ENCODE measurements around the gene CASP4. TPM values are rescaled to one million over a fixed set of nuclear protein-coding genes. Genes with fewer than 3 reads are reported as not detected.

Gene CASP4
- total and polyA plus RNA-seq, 12 donors = 6.6 to 42.7 (median 12.7) TPM

GRCh38 chr11:104968856-104969776 is 742 bp upstream of the CASP4 start:
- DNase-seq (peak; percentile 32), ATAC-seq (peak; percentile 30 to 85 (median 72))
- intact Hi-C loops (cut with DNase I) = loop anchor here in 3 of 10 donors (5.0 to 10.0 kb wide), 3 partner anchors 63 to 77 kb away; partner anchors contain the start of gene CASP1 (in 1 of the 3)
- TF ChIP-seq CTCF (IDR thresholded peaks at IDR 0.05) = no peak
- Histone ChIP-seq H3K4me1 (peaks cover 0 to 35% (median 22%) of the 10 kb centered on the region in 9 donors), H3K36me3 (peaks cover 0 to 7% (median 0%) of the 10 kb centered on the region in 9 donors), H3K4me3 (peak overlapping the region in 9 of 10 donors; percentile 47 to 63 (median 57)), H3K9me3 (peaks cover 0 to 30% (median 8%) of the 10 kb centered on the region in 11 donors), H3K27ac (peak overlapping the region; percentile 72 to 97 (median 89)), H3K27me3 (no peaks in the 10 kb centered on the region)
- 40 to 49% methylated on average over 16 of the region's 16 CpGs for WGBS, 2 donors

- no peak for TF ChIP-seq CTCF (IDR thresholded peaks at IDR 0.05)
- no peaks in the 10 kb centered on the region for H3K27me3 ChIP-seq
- peaks cover 0 to 17% (median 0%) of the 10 kb centered on the region in 9 donors for H3K36me3 ChIP-seq
- peak overlapping the region; percentile 26 to 63 (median 56) for H3K4me3 ChIP-seq
- peaks cover 0 to 46% (median 22%) of the 10 kb centered on the region in 9 donors for H3K4me1 ChIP-seq
- ATAC-seq = peak in 6 of 8 donors; percentile 17 to 51 (median 32)
- H3K27ac ChIP-seq = peak overlapping the region; percentile 72 to 97 (median 89)
- H3K9me3 ChIP-seq = peaks cover 0 to 22% (median 2%) of the 10 kb centered on the region in 11 donors
- no peak for DNase-seq
- intact Hi-C loops (cut with DNase I) = loop anchor here in 3 of 10 donors (5.0 to 10.0 kb wide), 3 partner anchors 65 to 75 kb away; partner anchors contain the start of gene CASP1 (in 1 of the 3)
- WGBS, 2 donors = 31 to 48% methylated on average over 11 of the region's 11 CpGs
These were observed 630 bp downstream of the CASP4 start for GRCh38 chr11:104967534-104968354.

GRCh38 chr11:104965735-104966134 is 2.6 kb downstream of the CASP4 start:
- no peak for DNase-seq

More at GRCh38 chr11:104965735-104966134, 2.6 kb downstream of the CASP4 start:
- TF ChIP-seq CTCF (IDR thresholded peaks at IDR 0.05) = no peak
- Histone ChIP-seq H3K9me3 (peaks cover 0 to 16% (median 0%) of the 10 kb centered on the region in 11 donors), H3K27me3 (no peaks in the 10 kb centered on the region), H3K27ac (peak overlapping the region in 1 of 10 donors; percentile 92), H3K4me3 (peak overlapping the region in 4 of 10 donors; percentile 12 to 63 (median 60)), H3K4me1 (peaks cover 0 to 56% (median 22%) of the 10 kb centered on the region in 9 donors), H3K36me3 (peaks cover 0 to 31% (median 5%) of the 10 kb centered on the region in 9 donors)
- intact Hi-C loops (cut with DNase I) = loop anchor here in 3 of 10 donors (5.0 to 10.0 kb wide), 3 partner anchors 67 to 73 kb away; partner anchors contain the start of gene CASP1 (in 1 of the 3)
- WGBS, 2 donors = 85 to 89% methylated on average over 5 of the region's 5 CpGs
- no peak for ATAC-seq

Data from heart right ventricle (tissue), 16 donors.